GM23338 (cell line): ENCODE data around the gene HNRNPA2B1.

Source experiments
- EZH2 ChIP-seq: fragments of 200-600 bp; sonication (generic); IDR thresholded peaks from one replicate; pipeline ENCODE4 v1.8.0; 2017; ENCODE audit warnings: antibody characterized with exemption, mild to moderate bottlenecking, low read depth; ENCODE audit not compliant: unreplicated experiment
- EZH2phosphoT487 ChIP-seq: fragments of 200-600 bp; sonication (generic); IDR thresholded peaks from one replicate; pipeline ENCODE4 v1.8.1; 2018; ENCODE audit warnings: antibody characterized with exemption; ENCODE audit not compliant: unreplicated experiment
- JUNB ChIP-seq: IDR thresholded peaks from one replicate; pipeline ENCODE4 v1.6.1; 2016; ENCODE audit warnings: antibody characterized with exemption; ENCODE audit not compliant: unreplicated experiment
- POLR2AphosphoS5 ChIP-seq: IDR thresholded peaks from 2 replicates; pipeline ENCODE4 v1.6.1; 2016; ENCODE audit warnings: antibody characterized with exemption, low read depth
- REST ChIP-seq: IDR thresholded peaks from one replicate; pipeline ENCODE4 v1.6.1; 2018; ENCODE audit warnings: antibody characterized with exemption; ENCODE audit not compliant: unreplicated experiment
- TF ChIP-seq, protein P1 (sequence below), 2 experiments: fragments of 200-600 bp in 1 of 2; sonication (generic) in 1 of 2; conservative IDR thresholded peaks; 2 replicates each; pipeline versions ENCODE4 v1.5.1 to v1.6.1; 2016 to 2017; ENCODE audit warnings: antibody characterized with exemption in 2 of 2, low read depth in 2 of 2, mild to moderate bottlenecking in 2 of 2, moderate library complexity in 1 of 2
- TF ChIP-seq, protein P2 (sequence below): IDR thresholded peaks from 2 replicates; pipeline ENCODE4 v1.6.1; 2016; ENCODE audit warnings: antibody characterized with exemption

DNA sequence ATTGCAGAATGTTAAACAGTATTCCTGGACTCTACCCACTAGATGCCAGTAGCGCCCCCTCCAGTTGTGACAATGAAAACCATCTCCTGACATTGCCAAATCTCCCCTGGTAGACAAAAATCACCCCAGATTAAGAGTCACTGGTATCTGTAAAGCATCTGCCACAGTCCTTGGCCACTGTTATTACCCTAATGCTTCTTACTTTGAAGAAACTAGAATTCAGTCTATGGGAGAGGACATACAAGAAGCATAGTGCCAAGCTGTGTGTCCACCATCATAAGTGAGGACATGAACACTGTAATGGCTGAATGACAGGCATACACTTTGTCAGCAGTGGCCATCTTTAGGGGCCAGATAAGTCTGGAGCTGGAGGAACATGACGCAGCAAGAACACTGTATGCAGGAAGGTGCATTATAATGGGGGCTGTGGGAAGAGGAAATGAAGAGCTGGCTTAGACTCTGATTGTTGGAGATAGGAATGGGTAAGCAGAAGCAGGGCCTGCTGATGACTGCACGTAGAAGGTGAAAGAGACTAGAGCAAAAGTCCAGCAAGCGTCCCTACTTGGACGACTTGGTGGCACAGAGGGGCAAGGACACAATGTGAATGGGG, 33.5 kb upstream of the HNRNPA2B1 start:
- TF ChIP-seq EZH2 (no peak), REST (no peak), JUNB (no peak), POLR2AphosphoS5 (no peak), EZH2phosphoT487 (no peak)
- TF ChIP-seq, protein P1, sequence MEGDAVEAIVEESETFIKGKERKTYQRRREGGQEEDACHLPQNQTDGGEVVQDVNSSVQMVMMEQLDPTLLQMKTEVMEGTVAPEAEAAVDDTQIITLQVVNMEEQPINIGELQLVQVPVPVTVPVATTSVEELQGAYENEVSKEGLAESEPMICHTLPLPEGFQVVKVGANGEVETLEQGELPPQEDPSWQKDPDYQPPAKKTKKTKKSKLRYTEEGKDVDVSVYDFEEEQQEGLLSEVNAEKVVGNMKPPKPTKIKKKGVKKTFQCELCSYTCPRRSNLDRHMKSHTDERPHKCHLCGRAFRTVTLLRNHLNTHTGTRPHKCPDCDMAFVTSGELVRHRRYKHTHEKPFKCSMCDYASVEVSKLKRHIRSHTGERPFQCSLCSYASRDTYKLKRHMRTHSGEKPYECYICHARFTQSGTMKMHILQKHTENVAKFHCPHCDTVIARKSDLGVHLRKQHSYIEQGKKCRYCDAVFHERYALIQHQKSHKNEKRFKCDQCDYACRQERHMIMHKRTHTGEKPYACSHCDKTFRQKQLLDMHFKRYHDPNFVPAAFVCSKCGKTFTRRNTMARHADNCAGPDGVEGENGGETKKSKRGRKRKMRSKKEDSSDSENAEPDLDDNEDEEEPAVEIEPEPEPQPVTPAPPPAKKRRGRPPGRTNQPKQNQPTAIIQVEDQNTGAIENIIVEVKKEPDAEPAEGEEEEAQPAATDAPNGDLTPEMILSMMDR (conservative IDR thresholded peaks at IDR 0.05; ENCODE audit: low read depth in 2 of 2) = peak; percentile 38 to 40; a peak in 3 of 4 replicates
- TF ChIP-seq, protein P2, sequence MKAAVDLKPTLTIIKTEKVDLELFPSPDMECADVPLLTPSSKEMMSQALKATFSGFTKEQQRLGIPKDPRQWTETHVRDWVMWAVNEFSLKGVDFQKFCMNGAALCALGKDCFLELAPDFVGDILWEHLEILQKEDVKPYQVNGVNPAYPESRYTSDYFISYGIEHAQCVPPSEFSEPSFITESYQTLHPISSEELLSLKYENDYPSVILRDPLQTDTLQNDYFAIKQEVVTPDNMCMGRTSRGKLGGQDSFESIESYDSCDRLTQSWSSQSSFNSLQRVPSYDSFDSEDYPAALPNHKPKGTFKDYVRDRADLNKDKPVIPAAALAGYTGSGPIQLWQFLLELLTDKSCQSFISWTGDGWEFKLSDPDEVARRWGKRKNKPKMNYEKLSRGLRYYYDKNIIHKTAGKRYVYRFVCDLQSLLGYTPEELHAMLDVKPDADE = no peak
